PC-3 (cell line): ENCODE results near the gene ELANE. TPM values are rescaled to one million over a fixed set of nuclear protein-coding genes. Genes with fewer than 3 reads are reported as not detected.

Experiments used
- ATAC-seq: fragments of 200-7000 bp; cut with Tn5 transposase; 2 replicates; pipeline ENCODE4 v1.9.1; 2020; ENCODE audit warnings: mild to moderate bottlenecking, moderate library complexity
- BruUV-seq: library from RNA; stranded (reverse); fragments of 400-500 nt; replicated peaks from 2 replicates; lab custom pipeline; 2021; lab: Mats Ljungman, UMichigan
- CTCF ChIA-PET: fragments of 300-600 bp; sonication (Branson Sonifier 250); formaldehyde crosslinking; loops from one replicate; lab custom pipeline; 2022; ENCODE audit warnings: antibody characterized with exemption; lab: Charles Lee
- POLR2A ChIA-PET: fragments of 300-600 bp; sonication (Branson Sonifier 250); formaldehyde crosslinking; loops from one replicate; lab custom pipeline; 2022; ENCODE audit warnings: antibody characterized with exemption; ENCODE audit not compliant: unreplicated experiment; lab: Charles Lee
- DNase-seq: peaks from one replicate; pipeline ENCODE4 v3.0.0-alpha.2; 2015
- H2AFZ ChIP-seq: fragments of 300-600 bp; sonication (generic); 2 replicates; pipeline ENCODE4 v1.6.0; 2016; ENCODE audit warnings: antibody characterized with exemption, low read length
- H3F3A ChIP-seq: fragments of 300-600 bp; sonication (generic); one replicate; pipeline ENCODE4 v1.6.0; 2017; ENCODE audit warnings: antibody characterized with exemption, low read length, control low read depth, mild to moderate bottlenecking; ENCODE audit not compliant: unreplicated experiment
- H3K27ac ChIP-seq: fragments of 300-600 bp; sonication (generic); 2 replicates; pipeline ENCODE4 v1.5.1; 2016; ENCODE audit warnings: mild to moderate bottlenecking, low read length
- H3K27me3 ChIP-seq: fragments of 300-600 bp; sonication (generic); 2 replicates; pipeline ENCODE4 v1.6.1; 2016; ENCODE audit warnings: low read length, mixed read lengths
- H3K36me3 ChIP-seq: fragments of 300-600 bp; sonication (generic); 2 replicates; pipeline ENCODE4 v1.6.1; 2016; ENCODE audit warnings: low read depth, mixed run types, low read length, mixed read lengths
- H3K4me1 ChIP-seq: fragments of 300-600 bp; sonication (generic); 2 replicates; pipeline ENCODE4 v1.5.1; 2016; ENCODE audit warnings: low read length; ENCODE audit not compliant: insufficient read depth
- H3K4me2 ChIP-seq: fragments of 300-600 bp; sonication (generic); 2 replicates; pipeline ENCODE4 v1.6.0; 2016; ENCODE audit warnings: low read length
- H3K4me3 ChIP-seq: fragments of 300-600 bp; sonication (generic); 2 replicates; pipeline ENCODE4 v1.5.1; 2016; ENCODE audit warnings: mild to moderate bottlenecking, low read length, mixed read lengths
- H3K79me2 ChIP-seq: fragments of 300-600 bp; sonication (generic); 2 replicates; pipeline ENCODE4 v1.6.1; 2017; ENCODE audit warnings: low read length, mixed read lengths
- H3K9ac ChIP-seq: fragments of 300-600 bp; sonication (generic); 2 replicates; pipeline ENCODE4 v1.6.0; 2016; ENCODE audit warnings: mild to moderate bottlenecking, low read length
- H3K9me2 ChIP-seq: fragments of 300-600 bp; sonication (generic); replicated peaks from 2 replicates; pipeline ENCODE4 v1.6.1; 2016; ENCODE audit warnings: mixed run types, low read length, mixed read lengths
- H3K9me3 ChIP-seq: fragments of 300-600 bp; sonication (generic); 2 replicates; pipeline ENCODE4 v1.6.1; 2016; ENCODE audit warnings: low read length, mixed read lengths
- H4K20me1 ChIP-seq: fragments of 300-600 bp; sonication (generic); 2 replicates; pipeline ENCODE4 v1.6.1; 2016; ENCODE audit warnings: low read length, mixed read lengths
- CTCF ChIP-seq: fragments of 300-600 bp; sonication (generic); conservative IDR thresholded peaks from 2 replicates; pipeline ENCODE4 v1.5.1; 2017; ENCODE audit warnings: antibody characterized with exemption, low read depth, mild to moderate bottlenecking, low read length
- EZH2 ChIP-seq: fragments of 300-600 bp; sonication (generic); IDR thresholded peaks from one replicate; pipeline ENCODE4 v1.6.1; 2017; ENCODE audit warnings: antibody characterized with exemption, mild to moderate bottlenecking, low read length; ENCODE audit not compliant: unreplicated experiment
- EZH2phosphoT487 ChIP-seq: fragments of 300-600 bp; sonication (generic); IDR thresholded peaks from 2 replicates; pipeline ENCODE4 v1.6.1; 2018; ENCODE audit warnings: mild to moderate bottlenecking, antibody characterized with exemption, low read length, borderline replicate concordance
- intact Hi-C: fragments of 100-400 bp; cut with micrococcal nuclease; formaldehyde crosslinking; loops from 2 replicates; pipeline ENCODE4 v1.9.0; 2023
- total RNA-seq: library from RNA; depleted of rRNA; stranded (reverse); fragments of >200 nt; gene quantifications from 2 replicates; pipeline ENCODE4 v1.2.3, GENCODE V29; 2014

The ELANE gene
- total RNA-seq, 1 experiment from 2014 or later, result not detected

DNA sequence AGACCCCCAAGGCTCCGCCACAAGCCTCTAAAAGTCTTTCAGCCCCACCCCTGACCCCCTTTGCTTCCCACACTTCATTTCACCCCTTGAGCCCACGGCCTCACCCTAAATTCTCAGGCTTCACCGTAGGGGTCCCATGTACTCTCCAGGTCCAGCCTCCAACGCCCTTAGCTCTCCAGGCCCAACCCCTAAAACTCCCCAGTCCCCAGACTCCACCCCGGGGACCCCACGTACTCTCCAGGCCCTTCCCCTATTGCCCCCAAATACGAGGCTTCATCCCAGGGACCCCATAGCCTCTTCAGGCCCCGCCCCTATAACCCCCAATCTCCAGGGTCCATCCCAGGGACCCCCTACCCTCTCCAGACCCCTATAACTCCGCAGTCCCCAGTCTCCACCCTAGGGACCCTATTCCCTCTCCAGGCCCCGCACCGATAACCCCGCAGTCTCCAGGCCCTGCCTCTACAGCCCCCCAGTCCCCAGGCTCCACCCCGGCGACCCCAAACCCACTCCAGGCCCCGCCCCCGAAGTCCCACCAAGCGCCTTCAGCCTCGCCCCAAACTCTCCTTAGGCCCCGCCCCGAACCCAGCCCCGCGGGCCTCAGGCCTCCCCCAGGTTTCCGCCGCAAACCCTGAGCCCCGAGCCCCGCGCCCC, 40.3 kb downstream of the ELANE start:
- ChIA-PET CTCF (no interaction called here), POLR2A (no interaction called here)
- H2AFZ ChIP-seq, result no peak overlapping the region
- intact Hi-C loops, result no loop called here
- H3K4me1 ChIP-seq, result no peaks in the 10 kb centered on the region
- TF ChIP-seq CTCF, result no peak
- TF ChIP-seq EZH2, result no peak
- no peak for TF ChIP-seq EZH2phosphoT487
- ATAC-seq, result peak; percentile 6; the same call in 1 of the 2 replicates
- no peaks in the 10 kb centered on the region for H3K9me3 ChIP-seq
- peak overlapping the region; percentile 86 for H3K4me2 ChIP-seq
- H3K4me3 ChIP-seq, result peak overlapping the region; percentile 84
- no peak for DNase-seq
- peak overlapping the region; percentile 93 for H3K9ac ChIP-seq
- no TSS peak for BruUV-seq
- H3K9me2 ChIP-seq, result no peaks in the 10 kb centered on the region
- H3K27me3 ChIP-seq, result no peaks in the 10 kb centered on the region
- no peaks in the 10 kb centered on the region; the same call in 1 of the 2 replicates for H3K36me3 ChIP-seq
- no peaks in the 10 kb centered on the region for H4K20me1 ChIP-seq
- peaks cover 3% of the 10 kb centered on the region for H3F3A ChIP-seq
- peaks cover 15% of the 10 kb centered on the region for H3K79me2 ChIP-seq
- H3K27ac ChIP-seq, result no peak overlapping the region

DNA sequence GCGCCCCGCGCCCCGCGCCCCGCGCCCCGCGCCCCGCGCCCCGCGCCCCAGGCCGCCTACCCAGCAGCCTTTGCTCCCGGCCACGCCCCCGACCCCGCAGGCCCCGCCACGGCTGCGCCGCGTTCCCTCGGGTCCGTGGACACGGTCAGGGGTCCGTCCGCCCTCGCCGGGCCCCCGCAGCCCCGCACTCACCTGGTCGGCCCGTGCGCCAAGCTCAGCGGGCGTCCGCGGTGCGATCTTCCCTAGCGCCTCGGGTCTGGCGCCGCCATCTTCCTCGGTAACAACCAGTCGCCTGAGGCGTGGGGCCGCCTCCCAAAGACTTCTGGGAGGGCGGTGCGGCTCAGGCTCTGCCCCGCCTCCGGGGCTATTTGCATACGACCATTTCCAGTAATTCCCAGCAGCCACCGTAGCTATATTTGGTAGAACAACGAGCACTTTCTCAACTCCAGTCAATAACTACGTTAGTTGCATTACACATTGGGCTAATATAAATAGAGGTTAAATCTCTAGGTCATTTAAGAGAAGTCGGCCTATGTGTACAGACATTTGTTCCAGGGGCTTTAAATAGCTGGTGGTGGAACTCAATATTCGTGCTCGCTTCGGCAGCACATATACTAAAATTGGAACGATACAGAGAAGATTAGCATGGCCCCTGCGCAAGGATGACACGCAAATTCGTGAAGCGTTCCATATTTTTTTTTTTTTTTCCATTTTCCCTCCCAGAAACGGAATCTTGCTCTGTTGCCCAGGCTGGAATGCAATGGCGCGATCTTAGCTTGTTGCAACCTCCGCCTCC, 41.0 kb downstream of the ELANE start, which contains the start of the genes MED16 and RNU6-9:
TSS of gene MED16 (minus strand) at position 294 of the 796 bp plus-strand sequence. CDS start 2,056 bp downstream, outside the sequence.
TSS of gene RNU6-9 (plus strand) at position 591 of the 796 bp plus-strand sequence.
- Histone ChIP-seq H3K9me2 (no peaks in the 10 kb centered on the region), H3K27ac (peak within 1 kb of the TSS; percentile 69), H3K79me2 (peaks cover 15% of the 10 kb centered on the region), H3F3A (peaks cover 3% of the 10 kb centered on the region), H4K20me1 (no peaks in the 10 kb centered on the region), H3K36me3 (no peaks in the 10 kb centered on the region), H3K9me3 (no peaks in the 10 kb centered on the region), H3K4me3 (peak within 1 kb of the TSS; percentile 84), H2AFZ (peak within 1 kb of the TSS; percentile 81), H3K4me2 (peak within 1 kb of the TSS; percentile 86), H3K9ac (peak within 1 kb of the TSS; percentile 93), H3K27me3 (no peaks in the 10 kb centered on the region), H3K4me1 (no peaks in the 10 kb centered on the region)
- ATAC-seq (peak; percentile 90), DNase-seq (peak; percentile 91)
- ChIA-PET CTCF (no interaction called here), POLR2A (no interaction called here)
- no peak for TF ChIP-seq EZH2phosphoT487
- intact Hi-C loops, result no loop called here
- BruUV-seq, result TSS peak; percentile 100

GRCh38 chr19:896434-896833, 44.3 kb downstream of the ELANE start:
- Histone ChIP-seq H3K4me3 (no peak overlapping the region), H3K4me1 (no peaks in the 10 kb centered on the region), H3K79me2 (peaks cover 9% of the 10 kb centered on the region), H3K27ac (no peak overlapping the region), H3K27me3 (no peaks in the 10 kb centered on the region), H2AFZ (no peak overlapping the region), H3K36me3 (no peaks in the 10 kb centered on the region), H3K9ac (no peak overlapping the region), H3F3A (peaks cover 3% of the 10 kb centered on the region), H4K20me1 (no peaks in the 10 kb centered on the region), H3K4me2 (no peak overlapping the region), H3K9me2 (no peaks in the 10 kb centered on the region), H3K9me3 (no peaks in the 10 kb centered on the region)
- ChIA-PET POLR2A (no interaction called here), CTCF (no interaction called here)
- TF ChIP-seq EZH2phosphoT487, result no peak
- TF ChIP-seq CTCF, result no peak
- TF ChIP-seq EZH2, result no peak
- DNase-seq (no peak), ATAC-seq (no peak)
- no TSS peak for BruUV-seq
- intact Hi-C loops, result no loop called here
